Activated B cell treated with CpG ODN at 0.5 μM for 24 hours (primary cell): Measurements from ENCODE around the gene TBX15. TPM values are rescaled to one million over a fixed set of nuclear protein-coding genes. Genes with fewer than 3 reads are reported as not detected.

Experiments used
- ATAC-seq: fragments of 200-7000 bp; cut with Tn5 transposase; one replicate; pipeline ENCODE4 v1.10.0; 2021; ENCODE audit warnings: low read depth, mild to moderate bottlenecking, moderate library complexity
- CTCF ChIA-PET: fragments of 350-600 bp; sonication (Branson Sonifier 250); formaldehyde crosslinking; loops from one replicate; lab custom pipeline; 2021; ENCODE audit warnings: antibody characterized with exemption; lab: Charles Lee
- POLR2A ChIA-PET: fragments of 350-600 bp; sonication (Branson Sonifier 250); formaldehyde crosslinking; loops from one replicate; lab custom pipeline; 2021; ENCODE audit warnings: antibody characterized with exemption; lab: Charles Lee
- DNase-seq: peaks from one replicate; pipeline ENCODE4 v3.0.0; 2022
- H3K27ac Mint-ChIP-seq: one replicate; pipeline ENCODE4 v1.8.0; 2020; ENCODE audit warnings: mixed read lengths
- H3K27me3 Mint-ChIP-seq: one replicate; pipeline ENCODE4 v1.8.0; 2021; ENCODE audit warnings: mixed read lengths
- H3K36me3 Mint-ChIP-seq: one replicate; pipeline ENCODE4 v1.8.0; 2021; ENCODE audit warnings: low read depth, mixed read lengths
- H3K4me1 Mint-ChIP-seq: one replicate; pipeline ENCODE4 v1.8.0; 2021; ENCODE audit warnings: mixed read lengths
- H3K4me3 Mint-ChIP-seq: one replicate; pipeline ENCODE4 v1.8.0; 2020; ENCODE audit warnings: mild to moderate bottlenecking, mixed read lengths
- H3K9me3 Mint-ChIP-seq: one replicate; pipeline ENCODE4 v1.8.0; 2020; ENCODE audit warnings: mixed read lengths
- CTCF ChIP-seq: fragments of 200-600 bp; IDR thresholded peaks from one replicate; pipeline ENCODE4 v1.8.0; 2022; ENCODE audit warnings: antibody characterized with exemption, mild to moderate bottlenecking
- intact Hi-C: fragments of 100-400 bp; cut with micrococcal nuclease; formaldehyde crosslinking; loops from one replicate; pipeline ENCODE4 v1.15.1; 2024
- total RNA-seq: library from RNA; stranded (reverse); gene quantifications from 2 replicates; pipeline ENCODE4 v1.2.3, GENCODE V29; 2022

TBX15 gene
- total RNA-seq, 1 donor from 2014 or later, result 0.09 TPM

- Mint-ChIP-seq H3K27ac (no peak overlapping the region), H3K36me3 (peaks cover 9% of the 10 kb centered on the region), H3K4me3 (no peak overlapping the region), H3K4me1 (no peaks in the 10 kb centered on the region), H3K27me3 (peaks cover 1% of the 10 kb centered on the region), H3K9me3 (no peaks in the 10 kb centered on the region)
- no peak for ATAC-seq
- CTCF ChIA-PET, result no interaction called here
- no peak for DNase-seq
- intact Hi-C loops, result no loop called here
- TF ChIP-seq CTCF, result no peak
- POLR2A ChIA-PET, result no interaction called here
Measured at GRCh38 chr1:119015547-119015946, 27.4 kb upstream of the TBX15 start.

- H3K36me3 Mint-ChIP-seq, result peaks cover 3% of the 10 kb centered on the region
- intact Hi-C loops, result no loop called here
- DNase-seq (no peak), ATAC-seq (no peak)
- H3K4me3 Mint-ChIP-seq, result no peak overlapping the region
- peaks cover 10% of the 10 kb centered on the region for H3K4me1 Mint-ChIP-seq
- H3K27ac Mint-ChIP-seq, result no peak overlapping the region
- peaks cover 17% of the 10 kb centered on the region for H3K27me3 Mint-ChIP-seq
- CTCF ChIA-PET, result no interaction called here
- no peak for TF ChIP-seq CTCF
- no peaks in the 10 kb centered on the region for H3K9me3 Mint-ChIP-seq
- POLR2A ChIA-PET, result no interaction called here
Measured at GRCh38 chr1:119012383-119012782, 24.2 kb upstream of the TBX15 start.

- Mint-ChIP-seq H3K4me3 (no peak overlapping the region), H3K36me3 (peaks cover 3% of the 10 kb centered on the region), H3K27ac (no peak overlapping the region), H3K4me1 (peaks cover 10% of the 10 kb centered on the region), H3K9me3 (no peaks in the 10 kb centered on the region), H3K27me3 (peaks cover 21% of the 10 kb centered on the region)
- no peak for TF ChIP-seq CTCF
- intact Hi-C loops, result no loop called here
- ATAC-seq, result no peak
- no peak for DNase-seq
- ChIA-PET CTCF (no interaction called here), POLR2A (no interaction called here)
Measured at GRCh38 chr1:119011706-119012105, 23.6 kb upstream of the TBX15 start.

GRCh38 chr1:119011116-119011515, 23.0 kb upstream of the TBX15 start:
- no peak for ATAC-seq
- Mint-ChIP-seq H3K27me3 (peaks cover 26% of the 10 kb centered on the region), H3K27ac (no peak overlapping the region), H3K4me3 (no peak overlapping the region), H3K4me1 (peaks cover 13% of the 10 kb centered on the region), H3K36me3 (peaks cover 3% of the 10 kb centered on the region), H3K9me3 (no peaks in the 10 kb centered on the region)
- CTCF ChIA-PET, result interaction anchor here (1.1 kb wide), 1 partner anchor 859 kb away, joined by 4 read pairs; no protein-coding TSS in a partner anchor
- POLR2A ChIA-PET, result no interaction called here
- DNase-seq, result no peak
- intact Hi-C loops, result no loop called here
- TF ChIP-seq CTCF, result no peak

GRCh38 chr1:119010201-119010600, 22.1 kb upstream of the TBX15 start:
- POLR2A ChIA-PET, result no interaction called here

More at GRCh38 chr1:119010201-119010600, 22.1 kb upstream of the TBX15 start:
- CTCF ChIA-PET, result interaction anchor here (1.1 to 2.5 kb wide), 2 partner anchors 858 to 859 kb away, joined by 4 to 19 read pairs; no protein-coding TSS in a partner anchor
- no peak overlapping the region for H3K27ac Mint-ChIP-seq
- ATAC-seq (no peak), DNase-seq (no peak)
- H3K4me3 Mint-ChIP-seq, result no peak overlapping the region
- H3K27me3 Mint-ChIP-seq, result peaks cover 33% of the 10 kb centered on the region
- H3K4me1 Mint-ChIP-seq, result peaks cover 13% of the 10 kb centered on the region
- no peak for TF ChIP-seq CTCF
- intact Hi-C loops, result no loop called here
- no peaks in the 10 kb centered on the region for H3K9me3 Mint-ChIP-seq
- H3K36me3 Mint-ChIP-seq, result peaks cover 3% of the 10 kb centered on the region
